Measurements from ENCODE around the gene BCL2L13. TPM values are rescaled to one million over a fixed set of nuclear protein-coding genes. Genes with fewer than 3 reads are reported as not detected.

Gene BCL2L13
- total RNA-seq, 1 donor from 2014 or later: 102 TPM

DNA sequence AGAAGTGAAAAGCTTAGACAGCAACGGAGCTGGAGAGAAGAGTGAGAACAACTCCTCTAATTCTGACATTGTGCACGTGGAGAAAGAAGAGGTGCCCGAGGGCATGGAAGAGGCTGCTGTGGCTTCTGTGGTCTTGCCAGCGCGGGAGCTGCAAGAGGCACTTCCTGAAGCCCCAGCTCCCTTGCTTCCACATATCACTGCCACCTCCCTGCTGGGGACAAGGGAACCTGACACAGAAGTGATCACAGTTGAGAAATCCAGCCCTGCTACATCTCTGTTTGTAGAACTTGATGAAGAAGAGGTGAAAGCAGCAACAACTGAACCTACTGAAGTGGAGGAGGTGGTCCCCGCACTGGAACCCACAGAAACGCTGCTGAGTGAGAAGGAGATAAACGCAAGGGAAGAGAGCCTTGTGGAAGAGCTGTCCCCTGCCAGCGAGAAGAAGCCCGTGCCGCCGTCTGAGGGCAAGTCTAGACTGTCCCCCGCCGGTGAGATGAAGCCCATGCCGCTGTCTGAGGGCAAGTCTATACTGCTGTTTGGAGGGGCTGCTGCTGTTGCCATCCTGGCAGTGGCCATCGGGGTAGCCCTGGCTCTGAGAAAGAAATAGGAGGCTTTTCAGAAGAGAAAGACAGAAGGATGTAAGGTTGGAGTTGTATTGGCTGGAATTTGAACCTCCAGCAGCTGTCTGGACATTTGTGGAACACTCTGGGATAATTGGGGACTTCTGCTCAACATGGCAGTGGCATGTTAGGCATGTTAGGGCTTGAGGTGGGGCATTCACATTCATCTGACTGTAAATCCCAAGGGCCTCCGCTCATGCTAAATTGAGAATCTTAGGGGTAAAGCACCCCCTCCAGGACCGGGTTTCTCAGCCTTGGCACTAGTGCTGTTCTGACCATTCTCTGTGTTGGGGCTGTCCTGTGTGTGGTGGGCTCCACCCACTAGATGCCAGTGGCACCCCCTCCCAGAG lies 88.7 kb downstream of the BCL2L13 start:
- peak; percentile 85 for DNase-seq (ENCODE audit: low read depth)

- no peak for DNase-seq (ENCODE audit: low read depth)
Observed at GRCh38 chr22:17728786-17729185, 90.2 kb downstream of the BCL2L13 start.

GRCh38 chr22:17729561-17729960 lies 91.0 kb downstream of the BCL2L13 start:
- DNase-seq (ENCODE audit: low read depth): peak; percentile 63

GRCh38 chr22:17732251-17732854 lies 93.8 kb downstream of the BCL2L13 start:
- DNase-seq (ENCODE audit: low read depth): no peak

DNA sequence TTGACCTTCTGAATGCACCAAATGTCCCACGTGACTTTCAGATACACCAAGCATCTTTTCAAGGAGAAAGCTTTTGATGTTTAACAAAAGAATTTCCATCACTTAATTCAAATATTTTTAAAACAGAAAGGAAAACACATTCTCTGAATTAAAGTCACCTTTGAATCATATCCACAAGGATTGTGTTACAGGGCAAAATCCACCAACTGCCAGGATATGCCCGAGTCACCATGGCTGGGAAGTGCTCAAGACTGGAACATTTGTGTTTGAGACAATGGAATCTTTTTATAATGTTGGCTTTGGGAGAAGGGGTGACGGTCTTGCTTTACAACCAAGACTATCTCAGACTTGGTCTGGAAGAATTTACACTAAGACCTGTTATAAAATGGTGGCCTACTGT lies 94.9 kb downstream of the BCL2L13 start:
- DNase-seq (ENCODE audit: low read depth): peak; percentile 35

GRCh38 chr22:17734187-17734586 lies 95.6 kb downstream of the BCL2L13 start:
- DNase-seq (ENCODE audit: low read depth): peak; percentile 31

- DNase-seq (ENCODE audit: low read depth): no peak
Observed at GRCh38 chr22:17738386-17739128, 100.0 kb downstream of the BCL2L13 start.

DNA sequence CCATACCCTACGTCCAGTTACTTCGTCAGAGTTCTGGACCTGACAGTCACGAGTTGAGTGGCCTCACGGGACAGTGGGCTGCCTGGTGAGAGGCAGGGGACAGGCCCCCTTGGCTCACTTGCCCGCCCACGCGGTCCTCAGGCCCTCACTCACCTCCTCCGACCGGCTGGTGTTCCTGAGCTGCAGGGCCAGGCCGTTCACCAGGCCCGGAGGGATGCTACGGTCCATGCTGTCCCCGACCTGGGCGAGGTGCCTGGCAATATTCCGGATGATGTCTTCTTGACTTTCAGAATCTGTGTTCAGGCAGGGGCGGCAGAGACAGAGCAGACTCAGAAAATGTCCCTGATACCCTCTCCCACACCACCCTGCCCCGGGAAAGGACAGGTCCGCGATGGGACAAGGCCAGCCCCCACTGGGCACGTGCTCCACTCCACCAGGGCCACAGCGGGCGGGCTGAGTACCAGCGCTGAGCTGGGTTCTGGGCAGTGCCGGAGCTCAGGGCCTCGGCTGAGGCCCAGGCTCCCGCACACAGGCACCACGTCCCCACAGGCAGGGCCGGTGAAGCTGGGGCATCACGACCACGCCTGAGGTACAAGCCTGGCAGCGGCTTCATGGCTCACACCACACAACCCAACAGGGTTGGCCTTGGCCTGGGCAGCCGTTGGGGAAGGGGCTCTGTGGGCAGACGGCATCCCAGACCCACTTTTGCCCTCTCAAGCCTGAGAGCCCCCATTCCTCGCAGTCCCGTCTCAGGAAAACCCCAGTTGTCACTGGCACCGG lies 100.8 kb downstream of the BCL2L13 start:
- DNase-seq (ENCODE audit: low read depth): no peak

DNA sequence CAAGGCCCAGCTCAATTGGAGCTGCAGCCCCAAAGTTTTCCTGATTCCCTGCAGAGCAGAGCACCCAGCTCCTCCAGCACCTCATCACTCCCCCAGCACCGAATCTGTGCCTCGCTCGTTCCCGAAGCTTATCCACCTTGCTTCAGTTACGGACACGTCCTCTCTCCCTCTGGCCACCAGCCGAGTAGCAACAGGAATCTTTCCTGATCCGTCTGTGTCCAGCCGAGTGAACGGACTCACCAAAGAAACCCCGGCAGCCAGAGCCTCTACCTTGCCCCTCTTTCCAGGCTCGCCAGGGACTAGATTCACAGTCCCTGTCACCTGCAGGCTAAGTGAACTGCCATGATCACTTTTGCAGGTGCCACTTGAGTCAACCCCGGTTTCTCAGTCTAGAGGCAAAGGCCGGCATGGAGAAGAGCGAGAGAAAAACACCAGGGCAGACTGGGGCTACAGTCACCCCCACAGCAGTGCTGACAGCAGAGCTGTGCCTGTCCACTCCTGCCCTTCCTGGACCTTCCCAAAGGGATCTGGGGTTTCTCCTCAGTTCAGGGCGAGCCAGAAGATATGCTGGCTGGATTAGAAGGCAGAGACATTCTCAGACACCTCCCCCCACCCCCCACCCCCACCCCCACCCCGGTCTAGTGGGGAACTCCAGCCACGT lies 103.4 kb downstream of the BCL2L13 start:
- no peak for DNase-seq (ENCODE audit: low read depth)

GRCh38 chr22:17742527-17742902 lies 104.0 kb downstream of the BCL2L13 start:
- DNase-seq (ENCODE audit: low read depth): peak; percentile 78

- no peak for DNase-seq (ENCODE audit: low read depth)
Observed at GRCh38 chr22:17743661-17744411, 105.3 kb downstream of the BCL2L13 start.

DNA sequence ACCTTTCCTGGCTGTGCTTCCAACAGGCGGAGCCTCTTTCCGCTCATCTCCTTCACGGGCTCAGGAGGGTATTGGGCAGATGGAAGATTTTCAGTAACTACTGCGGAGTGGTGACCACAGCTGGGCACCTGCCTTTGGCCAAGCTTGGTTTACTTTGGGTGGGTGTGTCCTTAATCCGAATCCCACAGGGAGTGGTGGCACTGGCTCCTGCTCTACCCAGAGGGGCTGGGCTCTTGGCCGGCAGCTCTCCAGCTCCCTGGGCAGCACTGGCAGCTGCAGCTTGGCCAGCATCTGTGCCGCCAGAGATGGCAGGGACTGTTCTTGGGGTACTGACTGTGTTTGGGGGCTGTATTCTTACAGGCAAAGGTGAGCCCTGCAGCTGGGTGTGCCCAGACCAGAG lies 105.9 kb downstream of the BCL2L13 start:
- peak; percentile 69 for DNase-seq (ENCODE audit: low read depth)

DNA sequence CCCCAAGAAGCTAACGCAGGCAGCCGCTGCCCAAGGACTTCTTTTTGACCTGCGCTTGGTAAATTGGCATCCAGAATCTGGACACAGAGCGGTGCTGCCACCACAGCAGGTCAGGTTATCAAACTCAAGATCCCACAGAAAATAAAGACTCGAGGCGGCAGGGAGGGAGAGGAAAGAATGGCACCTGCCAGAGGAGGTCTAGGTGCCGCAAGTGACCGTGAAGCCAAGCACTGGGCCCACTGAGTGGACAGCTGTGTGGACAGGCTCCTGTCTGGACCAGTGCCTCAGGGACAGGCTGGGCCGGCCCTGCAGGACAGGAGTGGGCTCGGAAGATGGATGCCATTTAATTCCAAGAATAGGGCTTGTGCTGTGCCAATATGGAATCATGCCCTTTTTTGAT lies 108.4 kb downstream of the BCL2L13 start:
- no peak for DNase-seq (ENCODE audit: low read depth)

GRCh38 chr22:17748555-17749353 lies 110.2 kb downstream of the BCL2L13 start:
- no peak for DNase-seq (ENCODE audit: low read depth)

DNA sequence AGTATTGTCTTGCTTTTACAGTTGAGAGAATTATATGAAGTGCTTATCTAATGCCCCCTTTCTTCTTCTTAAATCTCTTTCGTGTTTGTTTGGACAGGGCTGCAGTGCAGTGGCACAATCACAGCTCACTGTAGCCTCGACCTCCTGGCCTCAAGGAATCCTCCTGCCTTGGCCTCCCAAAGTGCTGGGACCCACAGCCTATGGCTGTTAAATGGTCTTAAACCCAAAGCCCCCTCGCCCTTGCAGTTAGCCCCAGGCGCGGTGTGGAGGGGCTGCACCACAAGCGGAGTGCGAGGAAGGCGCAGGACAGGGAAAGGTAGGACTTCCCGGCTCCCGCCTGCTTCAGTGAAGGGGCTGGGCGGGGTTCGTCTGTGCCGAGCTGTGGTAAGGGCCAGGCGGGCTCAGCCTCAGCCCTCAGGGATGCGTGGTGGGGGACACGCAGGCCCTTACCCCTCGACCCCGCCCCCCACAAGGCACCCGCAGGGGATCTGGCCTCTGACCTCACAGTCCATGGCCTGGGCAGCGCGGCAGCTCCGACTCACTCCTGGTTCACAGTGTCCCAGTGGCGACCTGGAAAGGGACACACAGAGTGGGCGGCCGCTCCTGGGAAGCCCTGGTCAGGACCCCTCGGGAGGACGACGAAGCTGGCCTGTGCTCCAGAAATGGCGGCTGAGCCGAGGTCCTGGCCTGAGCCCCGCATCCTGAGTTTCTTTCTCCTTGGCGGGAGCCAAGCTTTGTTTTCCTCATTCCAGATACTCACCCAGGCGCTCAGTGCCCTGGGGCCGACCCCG lies 111.2 kb downstream of the BCL2L13 start:
- DNase-seq (ENCODE audit: low read depth): no peak

- no peak for DNase-seq (ENCODE audit: low read depth)
Observed at GRCh38 chr22:17751596-17751995, 113.0 kb downstream of the BCL2L13 start.

DNA sequence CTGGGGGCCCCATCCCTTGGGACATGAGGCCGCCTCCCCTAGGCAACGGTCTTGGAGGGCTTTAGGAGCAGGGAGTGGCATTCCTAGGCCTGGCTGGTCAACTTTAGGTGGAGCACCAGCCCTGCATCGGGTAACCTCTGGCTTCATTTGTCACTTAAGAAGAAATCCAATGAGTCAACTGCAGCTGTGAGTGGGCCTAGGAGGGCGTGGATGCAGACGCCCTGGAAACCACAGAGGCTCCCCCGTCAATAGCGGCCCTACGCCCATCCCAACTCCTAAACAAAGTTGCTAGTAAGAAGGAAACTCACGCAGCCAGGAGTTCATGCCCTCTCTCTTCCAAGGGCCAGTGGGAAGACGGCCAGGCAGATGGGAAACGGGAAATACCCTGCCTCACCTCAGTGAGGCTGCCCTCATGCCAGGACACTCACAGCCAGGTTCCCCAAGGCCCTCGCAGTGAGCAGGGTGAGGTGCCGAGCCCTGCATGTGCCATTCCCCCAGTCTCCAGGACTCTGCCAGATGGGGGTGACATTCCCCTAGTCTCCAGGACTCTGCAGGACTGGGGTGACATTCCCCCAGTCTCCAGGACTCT lies 114.9 kb downstream of the BCL2L13 start:
- DNase-seq (ENCODE audit: low read depth): peak; percentile 79
